Suppressor macrophage treated with lipopolysaccharide for 4 hours (primary cell): ENCODE measurements around the gene ALDH3B2.
A peak's percentile ranks its signal among the peaks of the same experiment; 100 is the strongest.
"Not testable (repeated sequence)": the region's sequence is repeated elsewhere in the genome, so short reads cannot be mapped to it uniquely, and the experiment has no call there.

ENCODE experiments used
- DNase-seq: peaks from one replicate; pipeline ENCODE4 v3.0.0-alpha.2; 2020

ALDH3B2 gene

DNA sequence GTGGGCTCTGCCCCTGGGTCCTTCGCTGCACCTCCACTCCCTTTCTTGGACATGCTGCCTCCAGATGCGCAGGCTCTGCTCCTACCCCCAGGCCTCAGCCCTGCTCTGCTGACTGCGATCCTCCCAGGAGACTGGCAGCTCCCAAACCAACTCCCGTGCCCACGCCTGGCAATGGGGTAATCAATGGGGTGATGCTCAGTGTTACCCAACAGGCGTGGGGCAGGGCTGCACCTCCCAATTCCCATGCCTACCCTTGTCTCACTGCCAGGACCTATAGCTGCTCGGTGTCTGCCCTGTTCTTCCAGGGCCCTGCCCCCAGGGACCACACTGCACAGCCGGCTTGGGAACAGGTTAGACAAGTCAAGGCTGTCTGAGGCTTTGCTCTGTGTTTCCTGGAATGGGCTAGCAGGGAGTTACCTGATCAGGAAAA lies at the start of gene ALDH3B2:
ALDH3B2 (minus strand) TSS at position 182 of the 430 bp plus-strand sequence. CDS start 7,688 bp downstream, outside the sequence.
- DNase-seq = no peak

DNA sequence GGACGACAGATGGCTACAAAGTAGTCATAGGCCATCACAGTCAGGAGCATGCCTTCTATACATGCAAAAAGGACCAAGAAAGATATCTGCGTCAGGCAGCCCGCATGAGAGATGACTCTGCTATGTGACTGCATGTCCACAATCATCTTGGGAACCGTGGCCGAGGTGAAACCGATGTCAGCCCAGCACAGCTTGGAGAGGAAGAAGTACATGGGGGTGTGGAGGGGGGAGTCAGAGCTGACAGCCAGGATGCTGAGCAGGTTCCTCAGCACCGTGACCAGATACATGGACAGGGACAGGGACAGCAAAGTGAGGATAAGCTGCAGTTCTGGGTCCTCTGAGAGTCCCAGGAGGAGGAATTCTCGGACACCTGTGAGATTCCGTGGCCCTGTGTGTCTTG lies 48.6 kb upstream of the ALDH3B2 start:
- not testable (repeated sequence) for DNase-seq

- not testable (repeated sequence) for DNase-seq
Measured at GRCh38 chr11:67716226-67716625, 41.8 kb upstream of the ALDH3B2 start.

- DNase-seq = not testable (repeated sequence)
Measured at GRCh38 chr11:67715801-67716200, 41.4 kb upstream of the ALDH3B2 start.

DNA sequence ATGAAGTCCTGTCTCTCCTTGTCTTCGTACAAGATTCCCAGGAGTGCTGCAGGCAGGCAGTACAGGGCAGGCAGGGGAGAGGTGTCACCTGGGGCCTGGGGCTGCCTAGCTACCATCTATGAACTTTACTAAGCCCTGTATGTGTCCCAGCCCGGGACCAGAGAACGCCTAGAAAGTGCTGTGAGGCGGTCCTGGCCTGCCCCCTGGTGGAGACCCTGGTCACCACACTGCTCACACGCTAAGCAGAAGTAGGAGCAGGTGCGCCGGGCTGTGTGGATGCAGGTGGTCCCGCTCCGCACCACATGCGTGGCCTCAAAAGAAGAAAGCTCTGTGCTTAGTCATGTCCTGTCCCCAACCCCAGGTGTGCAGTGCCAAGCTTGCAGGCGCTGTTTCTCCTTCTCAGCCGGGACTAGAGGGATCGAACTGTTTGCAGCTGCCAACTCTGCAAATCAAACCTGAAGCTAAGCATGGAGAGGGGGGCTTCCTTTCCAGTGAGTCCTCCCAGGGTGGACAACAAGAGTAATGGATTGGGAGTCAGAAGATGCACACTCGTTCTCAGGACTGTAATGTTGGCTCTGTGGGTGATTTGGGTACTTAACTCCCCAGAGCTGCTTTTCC lies 39.6 kb upstream of the ALDH3B2 start:
- not testable (repeated sequence) for DNase-seq

- not testable (repeated sequence) for DNase-seq
Measured at GRCh38 chr11:67711676-67712075, 37.3 kb upstream of the ALDH3B2 start.

DNA sequence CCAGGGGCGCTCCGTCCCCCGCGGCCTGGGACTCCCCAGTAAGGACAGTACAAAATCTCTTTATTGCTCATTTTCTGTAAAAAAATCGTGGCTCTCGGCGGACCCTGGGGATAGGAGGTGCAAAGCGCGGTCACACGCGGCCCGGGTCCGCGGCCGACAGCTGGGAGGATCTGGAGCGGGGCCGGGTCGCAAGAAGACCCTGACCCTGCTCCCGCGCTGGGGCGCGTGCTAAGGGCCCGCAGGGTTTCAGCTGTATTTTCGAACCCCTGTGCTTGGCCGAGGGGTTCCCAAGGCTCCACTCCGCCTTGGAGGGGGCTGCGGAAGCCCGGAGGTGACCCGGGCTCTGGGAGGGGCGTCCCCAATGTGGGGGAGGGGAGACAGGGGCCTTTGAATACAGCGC lies 36.8 kb upstream of the ALDH3B2 start:
- not testable (repeated sequence) for DNase-seq

DNA sequence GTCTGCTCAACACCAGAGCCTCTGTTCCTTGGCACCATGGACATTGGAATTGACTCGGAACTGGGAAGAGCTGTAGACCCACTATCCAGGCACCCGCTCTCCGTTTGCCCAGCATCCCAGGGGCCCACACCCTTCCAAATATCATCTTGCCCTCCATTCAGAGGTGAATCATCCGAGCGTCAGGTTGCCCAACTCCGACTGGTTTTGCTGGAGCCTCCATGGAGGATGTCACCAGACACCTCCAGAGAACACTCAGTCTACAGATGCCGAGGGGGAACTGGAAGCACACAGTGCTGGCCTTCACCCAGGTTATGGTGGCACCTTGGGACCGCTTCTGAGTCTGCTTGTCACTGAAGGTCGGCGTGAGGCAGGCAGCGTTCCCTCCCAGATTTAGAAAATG lies 35.4 kb upstream of the ALDH3B2 start:
- not testable (repeated sequence) for DNase-seq

DNA sequence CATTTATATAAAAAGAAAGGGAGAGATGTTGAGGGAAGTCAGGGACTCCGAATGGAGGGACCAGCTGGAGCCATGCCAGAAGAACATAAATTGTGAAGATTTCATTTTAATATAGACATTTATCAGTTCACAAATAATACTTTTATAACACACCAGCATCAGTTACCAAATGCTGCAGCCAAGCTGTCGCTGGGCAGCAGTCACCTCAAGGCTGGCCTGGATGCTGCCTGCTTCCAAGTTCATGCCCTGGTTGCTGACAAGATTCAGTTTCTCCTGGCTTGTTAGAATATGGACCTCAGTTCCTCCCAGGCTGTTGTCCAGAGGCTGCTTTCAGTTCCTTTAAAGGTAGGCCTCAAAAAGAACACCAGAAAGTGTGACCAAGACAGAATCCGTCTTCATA lies 30.8 kb upstream of the ALDH3B2 start:
- DNase-seq = no peak

DNA sequence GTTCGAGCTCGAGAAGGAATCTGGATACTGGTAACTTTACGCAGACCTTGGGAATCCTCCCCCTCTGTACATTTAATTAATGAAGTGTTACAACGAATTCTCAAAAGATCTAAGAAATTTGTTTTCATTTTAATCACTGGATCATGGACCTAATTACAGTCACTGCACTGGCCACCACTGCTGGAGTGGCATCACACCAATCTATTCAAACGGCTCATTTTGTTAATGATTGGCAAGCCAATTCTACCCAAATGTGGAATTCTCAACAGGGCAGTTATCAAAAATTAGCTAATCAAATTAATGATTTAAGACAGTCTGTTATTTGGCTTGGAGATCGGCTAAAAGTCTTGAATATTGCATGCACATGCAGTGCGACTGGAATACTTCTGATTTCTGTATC lies 30.1 kb upstream of the ALDH3B2 start:
- no peak for DNase-seq

GRCh38 chr11:67703709-67704108 lies 29.3 kb upstream of the ALDH3B2 start:
- not testable (repeated sequence) for DNase-seq

DNA sequence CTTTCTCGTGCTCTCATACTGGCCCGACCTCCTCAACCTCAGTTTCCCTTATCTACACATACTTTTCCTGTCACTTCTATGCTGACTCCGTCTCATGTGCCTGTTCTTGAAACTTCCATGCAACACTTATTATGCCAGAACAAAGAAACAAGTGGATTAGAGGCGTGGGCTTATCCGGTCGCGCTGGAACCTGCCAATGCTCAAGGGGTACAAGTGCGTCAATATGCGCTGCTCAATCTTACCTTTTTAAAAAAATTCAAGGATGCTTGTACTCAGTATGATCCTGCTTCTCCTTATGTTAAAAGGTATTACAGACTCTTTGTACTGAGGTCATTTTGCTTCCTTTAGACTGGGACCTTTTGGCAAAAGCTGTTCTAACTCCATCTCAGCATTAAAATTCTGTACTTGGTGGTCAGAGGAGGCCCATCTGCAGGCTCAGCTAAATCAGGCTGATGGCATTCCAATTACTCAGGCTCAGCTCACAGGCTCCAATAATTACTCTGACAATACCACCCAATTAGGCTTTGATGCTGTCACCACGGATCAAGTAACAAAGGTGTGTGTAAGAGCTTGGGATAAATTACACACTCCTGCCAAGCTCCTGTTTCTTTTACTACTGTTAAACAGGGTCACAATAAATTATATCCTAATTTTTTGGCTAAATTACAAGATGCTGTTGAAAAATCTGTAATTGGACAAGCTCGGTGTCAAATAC lies 26.3 kb upstream of the ALDH3B2 start:
- DNase-seq = no peak

GRCh38 chr11:67700141-67700540 lies 25.7 kb upstream of the ALDH3B2 start:
- no peak for DNase-seq

DNA sequence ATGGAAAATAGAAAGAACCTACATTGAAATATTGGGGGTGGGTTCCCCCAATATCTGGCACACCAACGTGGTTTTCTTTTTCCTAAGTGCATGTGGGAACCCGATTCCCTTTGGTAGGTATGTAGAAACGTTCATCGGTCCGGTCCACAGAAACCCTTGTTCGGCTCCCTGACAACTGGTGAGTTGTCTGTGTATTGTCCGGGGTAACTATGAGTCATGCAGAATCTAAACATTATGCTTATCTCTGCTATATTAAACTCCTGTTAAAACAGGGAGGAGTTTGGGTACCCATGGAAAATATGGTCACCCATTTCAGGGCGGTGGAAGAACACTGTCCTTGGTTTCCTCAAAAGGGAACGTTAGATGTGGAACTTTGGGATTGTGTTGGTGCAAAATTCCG lies 25.1 kb upstream of the ALDH3B2 start:
- DNase-seq = no peak

- no peak for DNase-seq
Measured at GRCh38 chr11:67698247-67698646, 23.8 kb upstream of the ALDH3B2 start.

GRCh38 chr11:67697846-67698245 lies 23.4 kb upstream of the ALDH3B2 start:
- DNase-seq = no peak

GRCh38 chr11:67696998-67697397 lies 22.6 kb upstream of the ALDH3B2 start:
- DNase-seq = no peak

DNA sequence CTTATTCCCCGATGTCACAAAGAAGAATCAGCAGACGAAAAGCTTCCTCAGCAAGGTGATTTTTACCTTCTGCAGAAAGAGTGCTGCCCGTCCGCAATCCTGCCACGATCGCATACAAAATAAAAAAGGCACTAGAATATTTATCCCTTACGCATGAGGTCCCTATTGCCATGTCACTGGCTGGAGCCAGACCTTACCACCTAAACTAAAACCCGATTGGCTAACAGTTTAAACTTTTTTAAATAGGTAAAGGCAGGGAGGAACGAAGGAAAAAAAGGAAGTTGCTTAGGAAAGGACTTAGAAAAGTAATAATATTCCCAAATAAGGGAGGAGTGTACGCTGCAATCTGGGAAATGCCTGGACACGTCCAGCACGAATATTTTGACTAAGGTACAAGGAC lies 21.2 kb upstream of the ALDH3B2 start:
- no peak for DNase-seq

DNA sequence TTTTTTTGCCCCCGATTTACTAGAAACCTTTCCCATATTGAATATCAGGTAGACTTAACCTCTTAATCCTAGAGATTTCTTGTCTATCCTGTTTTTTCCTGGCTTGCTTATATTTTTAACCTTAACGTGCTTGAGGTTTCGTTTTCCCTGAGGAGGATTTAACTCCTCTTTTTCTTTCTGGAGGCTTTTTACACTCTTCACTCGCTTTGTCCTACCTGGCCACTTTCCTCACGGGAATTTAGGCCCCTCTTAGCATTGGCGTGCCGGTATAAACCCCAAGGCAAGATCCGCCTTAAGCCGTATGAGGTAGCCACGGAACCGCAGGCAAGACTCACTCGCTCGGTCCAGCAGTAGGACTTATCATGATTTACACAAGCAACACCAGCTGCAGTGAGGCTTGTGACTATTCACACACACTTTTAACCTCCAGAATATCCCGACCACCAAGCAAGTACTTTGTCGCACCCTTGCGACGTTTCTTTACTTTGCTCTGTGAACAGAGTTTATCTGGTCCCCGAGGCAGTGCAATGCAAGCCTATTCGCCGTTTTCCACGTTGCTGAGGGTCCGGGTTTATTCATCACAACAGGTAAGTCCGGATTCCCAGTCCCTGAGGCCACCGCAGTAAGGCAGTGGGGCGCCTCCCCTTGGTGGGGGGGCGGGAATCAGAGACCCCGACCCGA lies 20.6 kb upstream of the ALDH3B2 start:
- DNase-seq = no peak

DNA sequence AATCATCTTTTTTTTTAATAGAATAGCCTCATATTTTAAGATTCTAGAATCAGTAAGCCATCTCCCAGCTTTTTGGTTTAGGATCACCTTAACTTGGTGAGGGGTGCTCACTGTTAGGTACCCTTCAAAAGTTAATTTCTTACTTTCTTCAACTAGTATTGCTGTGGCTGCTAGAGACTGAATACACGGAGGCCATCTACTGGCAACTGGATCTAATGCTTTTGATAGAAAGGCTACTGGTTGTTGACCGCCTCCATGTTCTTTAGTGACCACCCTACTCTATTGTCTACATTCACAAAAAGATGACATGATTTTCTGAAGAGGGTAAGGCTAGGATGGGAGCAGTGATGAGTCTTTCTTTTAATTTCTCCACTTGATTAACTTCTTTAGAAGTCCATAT lies 16.7 kb upstream of the ALDH3B2 start:
- DNase-seq = no peak

- DNase-seq = no peak
Measured at GRCh38 chr11:67689178-67689577, 14.8 kb upstream of the ALDH3B2 start.

DNA sequence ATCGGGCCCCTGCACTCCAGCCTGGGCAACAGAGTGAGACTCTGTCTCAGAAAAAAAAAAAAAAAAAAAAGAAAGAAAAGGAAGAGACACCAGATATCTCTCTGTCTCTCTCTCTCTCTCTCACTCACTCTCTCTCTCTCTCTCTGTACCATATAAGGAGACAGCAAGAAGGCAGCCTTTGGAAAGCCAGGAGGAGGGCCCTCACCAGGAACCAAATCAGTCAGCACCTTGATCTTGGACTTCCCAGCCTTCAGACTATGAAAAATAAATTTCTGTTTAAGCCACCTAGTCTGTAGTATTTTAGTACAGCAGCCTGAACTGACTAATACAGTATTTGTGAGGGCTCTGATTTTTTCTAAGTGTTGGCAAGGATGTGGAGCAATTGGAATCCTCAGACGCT lies 13.6 kb upstream of the ALDH3B2 start:
- no peak for DNase-seq

GRCh38 chr11:67685641-67686332 lies 11.4 kb upstream of the ALDH3B2 start:
- DNase-seq = peak; percentile 9
